Endothelial cell of umbilical vein (primary cell): Measurements from ENCODE around the gene KCNE4. TPM values are rescaled to one million over a fixed set of nuclear protein-coding genes. Genes with fewer than 3 reads are reported as not detected.

Experiments
- BruUV-seq: library from RNA; stranded (reverse); fragments of 400-500 nt; replicated peaks from 2 replicates; lab custom pipeline; 2021; lab: Mats Ljungman, UMichigan
- CTCF ChIA-PET: fragments of 300-600, 350-600 bp; sonication (Branson Sonifier 250); formaldehyde crosslinking; loops from one replicate; lab custom pipeline; 2021; ENCODE audit warnings: antibody characterized with exemption, inconsistent platforms; lab: Charles Lee
- POLR2A ChIA-PET: fragments of 300-600, 350-600 bp; sonication (Branson Sonifier 250); formaldehyde crosslinking; loops from one replicate; lab custom pipeline; 2021; ENCODE audit warnings: antibody characterized with exemption, inconsistent platforms; lab: Charles Lee
- DNase-seq: peaks from one replicate; pipeline ENCODE4 v3.0.0-alpha.2; 2011; ENCODE audit warnings: low read depth, low spot score
- FAIRE-seq: peaks from 2 replicates; lab custom pipeline; 2011; peaks lifted over from hg19 to GRCh38; lab: Jason Lieb, UNC
- H2AFZ ChIP-seq: 2 replicates; pipeline ENCODE4 v1.6.0; 2012; ENCODE audit warnings: low read depth, low read length, control low read depth, inconsistent platforms
- H3K27ac ChIP-seq: 2 replicates; pipeline ENCODE4 v1.5.1; 2011; ENCODE audit warnings: low read depth, mild to moderate bottlenecking, control low read depth, low read length, moderate library complexity; ENCODE audit not compliant: insufficient read depth
- H3K27me3 ChIP-seq, 2 experiments: 2 replicates each; pipeline versions ENCODE4 v1.6.0 to v1.6.1; 2011; ENCODE audit warnings: low read length in 2 of 2, mixed read lengths in 1 of 2; ENCODE audit not compliant: control insufficient read depth in 2 of 2, insufficient read depth in 2 of 2
- H3K36me3 ChIP-seq, 2 experiments: 2 replicates in 1 of 2; 3 replicates in 1 of 2; pipeline ENCODE4 v1.5.1; 2011; ENCODE audit warnings: low read length in 2 of 2, mild to moderate bottlenecking in 1 of 2, moderate library complexity in 1 of 2; ENCODE audit not compliant: control insufficient read depth in 2 of 2, insufficient read depth in 2 of 2; ENCODE audit errors: extremely low read depth in 1 of 2
- H3K4me1 ChIP-seq: 3 replicates; pipeline ENCODE4 v1.5.1; 2011; ENCODE audit warnings: mild to moderate bottlenecking, low read length; ENCODE audit not compliant: control insufficient read depth, insufficient read depth; ENCODE audit errors: extremely low read depth
- H3K4me2 ChIP-seq: 2 replicates; pipeline ENCODE4 v1.6.1; 2011; ENCODE audit warnings: low read length, control low read depth, mixed read lengths; ENCODE audit not compliant: insufficient read depth
- H3K4me3 ChIP-seq, 3 experiments: fragments of 200-600 bp in 1 of 3; sonication (generic), shearing (Covaris generic) in 1 of 3; replicated peaks in 1 of 3; 2 replicates each; pipeline ENCODE4 v1.5.1; 2011 to 2016; ENCODE audit warnings: control low read depth in 3 of 3, low read length in 3 of 3, mild to moderate bottlenecking in 2 of 3, inconsistent platforms in 1 of 3, low read depth in 1 of 3, moderate library complexity in 1 of 3; ENCODE audit not compliant: insufficient read depth in 1 of 3
- H3K79me2 ChIP-seq: 2 replicates; pipeline ENCODE4 v1.6.0; 2012; ENCODE audit warnings: low read length, inconsistent platforms; ENCODE audit not compliant: control insufficient read depth, insufficient read depth
- H3K9ac ChIP-seq: replicated peaks from 2 replicates; pipeline ENCODE3; 2011; ENCODE audit warnings: low read length, control low read depth; ENCODE audit not compliant: insufficient read depth; ENCODE audit errors: extremely low read depth
- H3K9me1 ChIP-seq: replicated peaks from 3 replicates; pipeline ENCODE4 v1.6.0; 2011; ENCODE audit warnings: mild to moderate bottlenecking, low read length; ENCODE audit not compliant: control insufficient read depth, insufficient read depth; ENCODE audit errors: extremely low read depth
- H3K9me3 ChIP-seq: replicated peaks from 2 replicates; pipeline ENCODE4 v1.5.1; 2012; ENCODE audit warnings: low read length, inconsistent platforms; ENCODE audit not compliant: control insufficient read depth, insufficient read depth
- H4K20me1 ChIP-seq: replicated peaks from 2 replicates; pipeline ENCODE3; 2011; ENCODE audit warnings: mild to moderate bottlenecking, low read length; ENCODE audit not compliant: control insufficient read depth, insufficient read depth; ENCODE audit errors: extremely low read depth
- CTCF ChIP-seq, 2 donors: IDR thresholded peaks; 1 replicate in 1 of 2; 2 replicates in 1 of 2; pipeline ENCODE4 v1.5.1; 2011; ENCODE audit warnings: low read length in 2 of 2, mild to moderate bottlenecking in 2 of 2, moderate library complexity in 2 of 2, control low read depth in 1 of 2, inconsistent platforms in 1 of 2, low read depth in 1 of 2; ENCODE audit not compliant: insufficient read depth in 1 of 2; ENCODE audit errors: extremely low read depth in 1 of 2
- EZH2 ChIP-seq: IDR thresholded peaks from 2 replicates; pipeline ENCODE4 v1.6.1; 2012; ENCODE audit warnings: borderline replicate concordance, low read depth, mild to moderate bottlenecking, moderate library complexity, low read length, inconsistent platforms; ENCODE audit not compliant: severe bottlenecking
- FOS ChIP-seq: IDR thresholded peaks from 2 replicates; pipeline ENCODE4 v1.6.1; 2011; ENCODE audit warnings: mild to moderate bottlenecking, low read length, moderate library complexity, borderline replicate concordance; ENCODE audit not compliant: insufficient read depth
- GATA2 ChIP-seq: IDR thresholded peaks from 2 replicates; pipeline ENCODE4 v1.7.0; 2011; ENCODE audit warnings: low read depth, mild to moderate bottlenecking, moderate library complexity, mixed read lengths, low read length; ENCODE audit not compliant: insufficient read length, insufficient read depth
- JUN ChIP-seq: IDR thresholded peaks from 2 replicates; pipeline ENCODE4 v1.6.1; 2011; ENCODE audit warnings: borderline replicate concordance, low read depth; ENCODE audit not compliant: insufficient read length, insufficient read depth
- MYC ChIP-seq: IDR thresholded peaks from one replicate; pipeline ENCODE4 v1.6.1; 2011; ENCODE audit warnings: mild to moderate bottlenecking, low read depth, low read length
- POLR2A ChIP-seq: IDR thresholded peaks from 2 replicates; pipeline ENCODE4 v1.6.1; 2012; ENCODE audit warnings: low read depth, mild to moderate bottlenecking, control low read depth, low read length
- POLR2AphosphoS5 ChIP-seq: IDR thresholded peaks from 2 replicates; pipeline ENCODE4 v1.6.1; 2012; ENCODE audit warnings: low read depth, mild to moderate bottlenecking, control low read depth, low read length, moderate library complexity; ENCODE audit not compliant: insufficient read depth
- dilution Hi-C: fragments of 300-500 bp; cut with MboI; formaldehyde crosslinking; loops from one replicate; pipeline ENCODE4 v1.15.0; 2019; ENCODE audit warnings: low sequenced_read_pairs; ENCODE audit not compliant: extremely low pct_ligation_motif_present
- intact Hi-C: fragments of 100-400 bp; cut with micrococcal nuclease; formaldehyde crosslinking; loops from one replicate; pipeline ENCODE4 v1.10.0; 2022
- polyA plus RNA-seq, 4 experiments: library from polyadenylated mRNA; depleted of rRNA in 3 of 4; stranded (reverse) in 3 of 4; unstranded in 1 of 4; fragments of >200 nt; gene quantifications; 2 replicates each; pipeline versions ENCODE4 v1.2.1 to v1.2.3, GENCODE V29; 2011 to 2012; ENCODE audit warnings: missing spikeins in 1 of 4
- total RNA-seq: library from RNA; stranded (reverse); gene quantifications from 2 replicates; pipeline ENCODE4 v1.2.3, GENCODE V29; 2021
- TF ChIP-seq, protein P1 (sequence below): IDR thresholded peaks from 2 replicates; pipeline ENCODE4 v1.6.1; 2011; ENCODE audit not compliant: insufficient read depth, insufficient read length

KCNE4 gene
- total and polyA plus RNA-seq, 2 donors (not counting 3 experiments of a cell fraction or from before 2014, with no cell fraction given) = 0.01 TPM; not detected in 1

DNA sequence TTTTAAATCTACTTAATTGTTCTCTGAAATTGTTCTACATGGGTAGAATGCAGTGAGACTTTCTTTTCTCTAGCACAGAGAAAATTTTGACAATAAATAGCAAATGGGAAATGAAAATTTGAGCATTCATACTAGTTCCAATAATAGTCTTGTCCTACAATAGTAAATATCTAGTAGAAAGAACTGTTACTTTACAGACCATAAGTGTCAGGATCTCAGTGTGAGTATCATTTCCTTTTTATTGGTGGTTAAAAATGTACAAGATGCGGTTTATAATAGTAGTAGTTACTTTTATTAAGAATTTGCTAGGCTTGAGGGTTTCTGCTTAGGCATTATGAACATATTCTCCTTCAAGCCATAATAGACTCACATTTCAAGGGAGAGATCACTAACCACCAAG, 43.2 kb downstream of the KCNE4 start:
- intact Hi-C loops = no loop called here
- Histone ChIP-seq H4K20me1 (no peaks in the 10 kb centered on the region), H3K27me3 (peaks cover 0 to 2% of the 10 kb centered on the region in 2 experiments), H3K4me2 (no peak overlapping the region), H3K36me3 (no peaks in the 10 kb centered on the region), H3K79me2 (no peaks in the 10 kb centered on the region), H3K4me3 (no peak overlapping the region), H3K9ac (no peak overlapping the region), H3K27ac (no peak overlapping the region), H2AFZ (no peak overlapping the region), H3K9me1 (no peaks in the 10 kb centered on the region), H3K4me1 (no peaks in the 10 kb centered on the region), H3K9me3 (no peaks in the 10 kb centered on the region)
- dilution Hi-C loops = no loop called here
- POLR2A ChIA-PET = no interaction called here
- no peak for DNase-seq
- CTCF ChIA-PET = interaction anchor here (1.5 kb wide), 1 partner anchor 13 kb away, joined by 4 read pairs; no protein-coding TSS in a partner anchor
- no peak for FAIRE-seq
- TF ChIP-seq FOS = no peak
- TF ChIP-seq POLR2A = no peak
- TF ChIP-seq, protein P1, sequence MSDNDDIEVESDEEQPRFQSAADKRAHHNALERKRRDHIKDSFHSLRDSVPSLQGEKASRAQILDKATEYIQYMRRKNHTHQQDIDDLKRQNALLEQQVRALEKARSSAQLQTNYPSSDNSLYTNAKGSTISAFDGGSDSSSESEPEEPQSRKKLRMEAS = no peak
- TF ChIP-seq JUN = no peak
- no peak for TF ChIP-seq POLR2AphosphoS5
- TF ChIP-seq EZH2 = no peak
- no peak for TF ChIP-seq MYC
- no TSS peak for BruUV-seq

GRCh38 chr2:223096235-223096970, 44.4 kb downstream of the KCNE4 start:
- intact Hi-C loops = no loop called here
- BruUV-seq = no TSS peak
- CTCF ChIA-PET = no interaction called here
- no peak overlapping the region for H3K9ac ChIP-seq
- no peak overlapping the region for H2AFZ ChIP-seq
- no peak overlapping the region for H3K27ac ChIP-seq
- FAIRE-seq (no peak), DNase-seq (no peak)
- dilution Hi-C loops = no loop called here
- no peaks in the 10 kb centered on the region for H3K9me1 ChIP-seq
- H3K36me3 ChIP-seq = no peaks in the 10 kb centered on the region
- no peak for TF ChIP-seq FOS
- no peak for TF ChIP-seq CTCF (IDR thresholded peaks at IDR 0.05; ENCODE audit: extremely low read depth in 1 of 2, insufficient read depth in 1 of 2, low read depth in 1 of 2, low read length in 2 of 2)
- TF ChIP-seq MYC = no peak
- no peak for TF ChIP-seq GATA2
- TF ChIP-seq JUN = no peak
- TF ChIP-seq, protein P1 = no peak
- no peak for TF ChIP-seq POLR2A
- TF ChIP-seq POLR2AphosphoS5 = no peak
- TF ChIP-seq EZH2 = no peak
- peaks cover 0 to 2% of the 10 kb centered on the region in 2 experiments for H3K27me3 ChIP-seq
- H3K4me3 ChIP-seq = no peak overlapping the region
- no peaks in the 10 kb centered on the region for H3K4me1 ChIP-seq
- no peaks in the 10 kb centered on the region for H3K9me3 ChIP-seq
- H3K4me2 ChIP-seq = no peak overlapping the region
- no peaks in the 10 kb centered on the region for H3K79me2 ChIP-seq
- POLR2A ChIA-PET = no interaction called here
- no peaks in the 10 kb centered on the region for H4K20me1 ChIP-seq
